GM20000 (cell line): ENCODE measurements around the gene NOVA1.

ENCODE experiments used
- DNase-seq: peaks from one replicate; pipeline ENCODE4 v3.0.0; 2012; ENCODE audit warnings: low spot score
- TF ChIP-seq, protein P1 (sequence below): IDR thresholded peaks from 2 replicates; pipeline ENCODE4 v1.5.1; 2012; ENCODE audit warnings: mild to moderate bottlenecking, control low read depth; ENCODE audit errors: extremely low read depth, missing control alignments

NOVA1 gene

DNA sequence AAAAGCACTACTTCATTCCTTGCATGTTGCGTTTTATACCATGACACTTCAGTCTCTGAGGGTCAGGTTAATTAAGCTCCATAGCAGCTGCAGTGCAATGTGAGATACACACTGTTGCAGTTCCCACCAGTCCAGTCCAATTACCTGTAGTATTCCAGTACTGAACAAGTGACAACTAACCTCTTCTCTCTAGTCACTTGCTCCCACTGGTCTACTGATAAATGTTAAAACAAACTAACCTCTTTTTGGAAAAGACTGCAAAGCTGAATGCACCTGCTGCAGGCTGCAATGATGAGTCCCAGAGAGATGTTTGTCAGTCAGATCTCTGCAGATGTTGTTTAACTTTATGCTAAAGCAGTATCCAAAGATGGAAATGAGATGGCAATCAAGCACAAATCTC, 7.9 kb downstream of the NOVA1 start:
- TF ChIP-seq, protein P1, sequence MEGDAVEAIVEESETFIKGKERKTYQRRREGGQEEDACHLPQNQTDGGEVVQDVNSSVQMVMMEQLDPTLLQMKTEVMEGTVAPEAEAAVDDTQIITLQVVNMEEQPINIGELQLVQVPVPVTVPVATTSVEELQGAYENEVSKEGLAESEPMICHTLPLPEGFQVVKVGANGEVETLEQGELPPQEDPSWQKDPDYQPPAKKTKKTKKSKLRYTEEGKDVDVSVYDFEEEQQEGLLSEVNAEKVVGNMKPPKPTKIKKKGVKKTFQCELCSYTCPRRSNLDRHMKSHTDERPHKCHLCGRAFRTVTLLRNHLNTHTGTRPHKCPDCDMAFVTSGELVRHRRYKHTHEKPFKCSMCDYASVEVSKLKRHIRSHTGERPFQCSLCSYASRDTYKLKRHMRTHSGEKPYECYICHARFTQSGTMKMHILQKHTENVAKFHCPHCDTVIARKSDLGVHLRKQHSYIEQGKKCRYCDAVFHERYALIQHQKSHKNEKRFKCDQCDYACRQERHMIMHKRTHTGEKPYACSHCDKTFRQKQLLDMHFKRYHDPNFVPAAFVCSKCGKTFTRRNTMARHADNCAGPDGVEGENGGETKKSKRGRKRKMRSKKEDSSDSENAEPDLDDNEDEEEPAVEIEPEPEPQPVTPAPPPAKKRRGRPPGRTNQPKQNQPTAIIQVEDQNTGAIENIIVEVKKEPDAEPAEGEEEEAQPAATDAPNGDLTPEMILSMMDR = no peak
- DNase-seq = no peak

DNA sequence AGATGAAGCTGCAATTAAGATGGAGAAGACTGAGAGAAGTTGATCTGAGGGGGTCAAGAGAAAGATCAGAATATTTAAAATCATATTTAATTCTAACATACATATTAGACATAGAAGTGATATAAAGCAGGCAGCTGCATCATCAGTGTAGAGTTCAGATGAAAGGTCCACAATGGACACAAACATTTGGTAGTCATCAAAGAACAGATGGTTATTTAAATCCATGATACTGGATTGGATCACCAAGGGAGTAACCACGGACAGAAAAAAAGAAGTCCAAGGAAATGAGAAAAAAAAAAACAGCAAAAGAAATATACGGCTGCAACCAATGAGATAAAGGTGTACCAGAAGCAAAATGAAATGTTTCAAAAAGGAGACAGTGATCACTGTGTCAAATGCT, 20.1 kb downstream of the NOVA1 start:
- DNase-seq = no peak
- TF ChIP-seq, protein P1 = no peak

DNA sequence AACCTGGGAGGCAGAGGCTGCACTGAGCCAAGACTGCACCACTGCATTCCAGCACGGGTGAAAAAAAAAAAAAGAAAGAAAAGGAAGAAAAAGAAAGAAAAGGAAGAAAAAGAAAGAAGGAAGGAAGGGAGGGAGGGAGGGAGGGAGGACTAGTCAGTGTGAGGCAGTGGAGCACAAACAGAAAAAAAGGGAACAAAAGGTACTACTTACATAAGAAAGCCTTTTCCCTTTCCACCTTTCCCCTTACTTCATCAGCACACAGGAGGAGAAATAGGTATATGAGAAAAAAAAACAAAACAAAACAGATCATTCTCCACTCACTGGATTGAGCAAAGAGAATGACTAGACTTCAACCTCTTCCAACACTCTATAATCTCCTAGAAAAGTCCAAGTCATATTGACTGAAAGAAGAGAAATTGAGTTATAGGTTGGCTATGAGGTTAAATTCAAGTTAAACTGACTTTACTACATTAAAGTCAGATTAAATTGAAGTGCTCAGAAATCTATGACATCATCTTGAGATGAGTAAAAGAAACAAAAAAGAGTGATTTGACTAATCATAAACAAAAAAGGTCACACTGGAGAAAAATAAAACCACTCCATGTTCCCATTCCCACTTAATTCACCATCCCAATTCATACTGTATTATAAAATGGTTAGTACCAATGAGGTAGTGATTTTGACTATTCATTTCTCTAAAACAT, 43.6 kb downstream of the NOVA1 start:
- TF ChIP-seq, protein P1 = no peak
- DNase-seq = no peak

DNA sequence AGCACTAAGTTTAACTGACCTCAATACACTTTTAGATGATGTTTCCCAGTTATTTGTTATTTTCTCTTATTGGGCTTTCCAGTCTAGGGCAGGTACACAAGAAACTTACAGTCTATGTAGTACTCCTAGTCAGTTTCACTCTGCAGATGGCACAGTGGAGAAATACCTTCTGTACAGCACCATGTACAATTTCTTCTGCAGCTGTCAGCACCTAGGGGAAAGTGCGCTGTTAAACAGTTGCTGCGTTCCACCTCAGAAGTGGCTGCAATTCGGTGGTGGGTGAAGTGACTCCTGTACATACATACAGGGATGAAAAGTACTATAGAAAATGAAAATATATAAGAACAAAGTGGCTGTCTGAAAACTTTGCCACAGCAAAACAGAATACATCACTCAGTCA, 48.3 kb downstream of the NOVA1 start:
- TF ChIP-seq, protein P1 = no peak
- DNase-seq = no peak

DNA sequence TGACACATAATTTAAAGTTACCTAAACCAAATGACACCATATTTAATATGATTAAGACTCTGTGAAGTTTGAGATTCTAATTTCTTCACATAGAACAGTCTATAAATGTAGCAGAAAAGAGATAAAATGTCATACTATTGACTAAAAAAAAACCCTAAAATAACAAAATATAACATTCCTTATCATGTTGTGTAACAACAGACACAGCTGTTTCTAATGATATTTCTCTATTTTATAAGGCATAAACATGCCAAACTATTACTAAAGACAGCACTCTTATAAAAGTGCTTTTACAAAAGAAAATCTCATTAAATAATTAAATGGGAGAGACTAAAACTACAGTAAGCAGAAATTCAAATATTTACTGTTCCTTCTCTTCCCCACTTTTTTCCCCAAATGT, 49.4 kb downstream of the NOVA1 start:
- DNase-seq = no peak
- TF ChIP-seq, protein P1 = no peak

DNA sequence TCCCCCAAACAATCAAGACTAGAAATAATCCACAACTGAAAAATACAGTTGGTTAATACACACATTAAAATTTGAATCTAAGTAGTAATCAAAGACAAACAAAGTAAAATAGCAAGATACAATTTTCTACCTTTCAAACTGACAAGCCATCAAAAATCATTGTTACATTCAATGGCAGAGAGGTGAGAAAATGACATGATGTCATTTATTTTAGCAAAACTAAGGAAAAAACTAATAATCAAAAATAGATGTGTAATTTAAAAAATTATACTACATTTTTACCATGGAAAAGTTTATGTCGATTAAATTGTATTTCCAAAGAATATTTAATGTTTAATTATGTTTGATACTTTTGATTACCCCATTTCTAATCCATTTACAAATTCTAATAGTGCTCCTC, 59.7 kb downstream of the NOVA1 start:
- TF ChIP-seq, protein P1 = no peak
- no peak for DNase-seq

DNA sequence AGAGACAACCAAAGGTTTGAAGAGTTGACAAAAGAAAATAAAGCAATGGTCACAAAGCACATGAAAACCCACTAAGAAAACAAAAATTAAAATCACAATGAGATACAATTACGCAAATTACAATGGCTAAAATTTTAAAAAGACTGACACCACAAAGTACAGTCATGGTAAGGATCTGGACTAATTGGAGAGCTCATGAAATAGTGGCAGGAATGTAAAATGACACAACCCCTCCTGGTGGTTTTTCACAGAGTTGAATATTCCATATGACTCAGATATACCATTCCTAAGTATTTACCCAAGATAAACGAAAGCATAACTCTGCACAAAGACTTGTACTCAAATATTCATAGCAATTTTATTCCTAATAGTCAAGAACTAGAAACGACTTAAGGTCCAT, 65.9 kb downstream of the NOVA1 start:
- TF ChIP-seq, protein P1 = no peak
- no peak for DNase-seq
